Spleen (tissue), 11 donors: Measurements from ENCODE around the gene RAB27A. TPM values are rescaled to one million over a fixed set of nuclear protein-coding genes. Genes with fewer than 3 reads are reported as not detected.

Experiments used
- DNase-seq: peaks from one replicate; pipeline ENCODE4 v3.0.0-alpha.2; 2020
- H3K27ac ChIP-seq, 8 donors: fragments of 200-600 bp; sonication (generic) in 7 of 8; 1 replicate in 4 of 8; 2 replicates in 4 of 8; pipeline versions ENCODE4 v1.5.0 to v1.8.0; 2016 to 2021; ENCODE audit warnings: inconsistent platforms in 4 of 8, mild to moderate bottlenecking in 4 of 8, moderate library complexity in 1 of 8
- H3K27me3 ChIP-seq, 7 donors: fragments of 200-600 bp; sonication (generic) in 6 of 7; replicated peaks in 1 of 7; 1 replicate in 4 of 7; 2 replicates in 3 of 7; pipeline versions ENCODE4 v1.5.0 to v1.8.0; 2016 to 2021; ENCODE audit warnings: inconsistent platforms in 3 of 7, mild to moderate bottlenecking in 1 of 7
- H3K36me3 ChIP-seq, 6 donors: fragments of 200-600 bp; sonication (generic) in 5 of 6; 1 replicate in 4 of 6; 2 replicates in 2 of 6; pipeline versions ENCODE4 v1.5.0 to v1.8.0; 2016 to 2021; ENCODE audit warnings: inconsistent platforms in 2 of 6
- H3K4me1 ChIP-seq, 6 donors: fragments of 200-600 bp; sonication (generic) in 5 of 6; 1 replicate in 3 of 6; 2 replicates in 3 of 6; pipeline versions ENCODE4 v1.5.0 to v1.8.0; 2016 to 2021; ENCODE audit warnings: inconsistent platforms in 3 of 6
- H3K4me3 ChIP-seq, 8 donors: fragments of 200-600 bp; sonication (generic) in 7 of 8; 1 replicate in 4 of 8; 2 replicates in 4 of 8; pipeline versions ENCODE4 v1.5.0 to v1.8.0; 2016 to 2021; ENCODE audit warnings: inconsistent platforms in 4 of 8, mild to moderate bottlenecking in 4 of 8, moderate library complexity in 2 of 8
- H3K9me3 ChIP-seq, 8 donors: fragments of 200-600 bp; sonication (generic) in 7 of 8; 1 replicate in 4 of 8; 2 replicates in 4 of 8; pipeline versions ENCODE4 v1.5.0 to v1.8.0; 2016 to 2021; ENCODE audit warnings: inconsistent platforms in 4 of 8
- CTCF ChIP-seq, 11 experiments: fragments of 200-600 bp in 7 of 11; fragments of 450-650 bp in 4 of 11; sonication (generic) in 4 of 11; IDR thresholded peaks in 8 of 11; conservative IDR thresholded peaks in 3 of 11; 1 replicate in 7 of 11; 2 replicates in 4 of 11; pipeline versions ENCODE4 v1.4.0 to v1.8.0; 2016 to 2021; ENCODE audit warnings: antibody characterized with exemption in 11 of 11, inconsistent platforms in 4 of 11, mild to moderate bottlenecking in 1 of 11
- POLR2A ChIP-seq, 3 donors: fragments of 450-650 bp; IDR thresholded peaks; one replicate each; pipeline ENCODE4 v1.5.1; 2017; ENCODE audit warnings: antibody characterized with exemption in 3 of 3, mild to moderate bottlenecking in 1 of 3
- POLR2AphosphoS5 ChIP-seq, 3 donors: sonication (generic); formaldehyde crosslinking; IDR thresholded peaks; one replicate each; pipeline ENCODE4 v1.5.1; 2017; ENCODE audit warnings: antibody characterized with exemption in 3 of 3
- WGBS, 5 donors: extraction: QIAGEN DNeasy Blood & Tissue Kit in 3 of 5; methylation state at CpG; one replicate each; pipeline versions ENCODE4 v1.1.5 to v1.1.7; 2013 to 2018; 5-methylcytosine and 5-hydroxymethylcytosine counted together
- intact Hi-C: fragments of 100-400 bp; cut with DNase I; formaldehyde crosslinking; loops from one replicate; pipeline ENCODE4 v1.15.0; 2023; ENCODE audit warnings: low total_unique reads
- polyA plus RNA-seq, 3 donors: library from polyadenylated mRNA; stranded (reverse); fragments of 200-250 nt; gene quantifications; one replicate each; pipeline ENCODE4 v1.2.1, GENCODE V29; 2013
- total RNA-seq, 7 donors: library from RNA; depleted of rRNA in 3 of 7; stranded (reverse); fragments of >200 nt in 3 of 7; fragmentation: NEBNext Ultra II Directional in 4 of 7; extraction: Animal tissue kit (Norgen Biotek cat#: 25700) in 4 of 7; gene quantifications; one replicate each; pipeline versions ENCODE4 v1.1.0 to v1.2.1, GENCODE V29; 2016 to 2021
- donor health status: healthy with polysubstance abuse.
- donor health status: DM: no; HTN: no; CAD: no; lungs with moderate emphysema.
- donor health status: DM: no; HTN: no; CAD: no.
- donor health status: Bipolar disorder and iron deficiency.
- donor health status: healthy.
- donor health status: DM: no; HTN: no; CAD: no.
- donor health status: DM: yes; HTN: yes; CAD: no.

The RAB27A gene
- total and polyA plus RNA-seq, 10 donors: 9.4 to 72.0 (median 36.5) TPM

- no peaks in the 10 kb centered on the region for H3K27me3 ChIP-seq
- 15 to 44% (median 37%) methylated on average over 4 of the region's 4 CpGs for WGBS, 5 donors
- H3K27ac ChIP-seq: peak overlapping the region; percentile 51 to 98 (median 78)
- peaks cover 0 to 4% (median 0%) of the 10 kb centered on the region in 6 donors for H3K36me3 ChIP-seq
- peak overlapping the region in 1 of 8 donors; percentile 10 for H3K4me3 ChIP-seq
- no peak for DNase-seq
- TF ChIP-seq CTCF (IDR thresholded peaks at IDR 0.05 in 8 of 11, conservative IDR thresholded peaks at IDR 0.05 in 3 of 11) (no peak), POLR2A (IDR thresholded peaks at IDR 0.05) (no peak), POLR2AphosphoS5 (IDR thresholded peaks at IDR 0.05) (no peak)
- no peaks in the 10 kb centered on the region for H3K9me3 ChIP-seq
- intact Hi-C loops: no loop called here
- peaks cover 31 to 100% (median 82%) of the 10 kb centered on the region in 6 donors for H3K4me1 ChIP-seq
These were observed 9.8 kb downstream of the RAB27A start for GRCh38 chr15:55279746-55280351.

- WGBS, 5 donors: 61 to 84% (median 68%) methylated on average over 2 of the region's 2 CpGs
- H3K36me3 ChIP-seq: peaks cover 0 to 4% (median 0%) of the 10 kb centered on the region in 6 donors
- H3K27me3 ChIP-seq: no peaks in the 10 kb centered on the region
- intact Hi-C loops: no loop called here
- H3K9me3 ChIP-seq: no peaks in the 10 kb centered on the region
- DNase-seq: no peak
- H3K4me3 ChIP-seq: peak overlapping the region in 1 of 8 donors; percentile 10
- peak overlapping the region; percentile 51 to 98 (median 78) for H3K27ac ChIP-seq
- peaks cover 31 to 99% (median 78%) of the 10 kb centered on the region in 6 donors for H3K4me1 ChIP-seq
- TF ChIP-seq POLR2AphosphoS5 (IDR thresholded peaks at IDR 0.05) (no peak), POLR2A (IDR thresholded peaks at IDR 0.05) (no peak), CTCF (IDR thresholded peaks at IDR 0.05 in 8 of 11, conservative IDR thresholded peaks at IDR 0.05 in 3 of 11) (no peak)
These were observed 10.4 kb downstream of the RAB27A start for GRCh38 chr15:55279100-55279745.

GRCh38 chr15:55277715-55278114, 11.9 kb downstream of the RAB27A start:
- Histone ChIP-seq H3K4me1 (peaks cover 24 to 99% (median 71%) of the 10 kb centered on the region in 6 donors), H3K27ac (peak overlapping the region; percentile 49 to 98 (median 69))
- WGBS, 5 donors: 44 to 81% (median 56%) methylated on average over 2 of the region's 2 CpGs

More at GRCh38 chr15:55277715-55278114, 11.9 kb downstream of the RAB27A start:
- Histone ChIP-seq H3K9me3 (no peaks in the 10 kb centered on the region), H3K27me3 (no peaks in the 10 kb centered on the region), H3K4me3 (peak overlapping the region in 1 of 8 donors; percentile 33), H3K36me3 (peaks cover 0 to 4% (median 0%) of the 10 kb centered on the region in 6 donors)
- no peak for DNase-seq
- intact Hi-C loops: no loop called here
- no peak for TF ChIP-seq POLR2A (IDR thresholded peaks at IDR 0.05)
- no peak for TF ChIP-seq POLR2AphosphoS5 (IDR thresholded peaks at IDR 0.05)
- no peak for TF ChIP-seq CTCF (IDR thresholded peaks at IDR 0.05 in 8 of 11, conservative IDR thresholded peaks at IDR 0.05 in 3 of 11)
